Right lobe of liver (tissue), 6 donors: ENCODE data around the gene TSBP1. TPM values are rescaled to one million over a fixed set of nuclear protein-coding genes. Genes with fewer than 3 reads are reported as not detected.
"Not testable (repeated sequence)": the region's sequence is repeated elsewhere in the genome, so short reads cannot be mapped to it uniquely, and the experiment has no call there.

Experiments
- ATAC-seq, 4 donors: fragments of 200-7000 bp; cut with Tn5 transposase; one replicate each; pipeline ENCODE4 v1.9.1; 2020; ENCODE audit warnings: mild to moderate bottlenecking in 4 of 4, moderate library complexity in 4 of 4
- DNase-seq, 3 donors: peaks; one replicate each; pipeline ENCODE4 v3.0.0-alpha.2; 2020
- H3K27ac ChIP-seq, 3 donors: fragments of 200-600 bp; one replicate each; pipeline ENCODE4 v1.8.0; 2022
- H3K27me3 ChIP-seq, 2 donors: fragments of 200-600 bp; one replicate each; pipeline ENCODE4 v1.8.0; 2022
- H3K36me3 ChIP-seq, 4 donors: fragments of 200-600 bp; sonication (generic) in 1 of 4; one replicate each; pipeline versions ENCODE4 v1.5.1 to v1.8.0; 2017 to 2022; ENCODE audit warnings: control low read depth in 1 of 4
- H3K4me1 ChIP-seq, 4 donors: fragments of 200-600 bp; sonication (generic) in 1 of 4; one replicate each; pipeline versions ENCODE4 v1.5.1 to v1.8.0; 2017 to 2022; ENCODE audit warnings: control low read depth in 1 of 4
- H3K4me3 ChIP-seq, 3 donors: fragments of 200-600 bp; one replicate each; pipeline ENCODE4 v1.8.0; 2022
- H3K9me3 ChIP-seq, 4 donors: fragments of 200-600 bp; sonication (generic) in 1 of 4; one replicate each; pipeline versions ENCODE4 v1.5.1 to v1.8.0; 2017 to 2022; ENCODE audit warnings: control low read depth in 1 of 4
- POLR2A ChIP-seq: fragments of 450-650 bp; IDR thresholded peaks from one replicate; pipeline ENCODE4 v1.6.1; 2017; ENCODE audit warnings: antibody characterized with exemption, mild to moderate bottlenecking
- WGBS: methylation state at CpG from one replicate; pipeline ENCODE4 v1.1.6; 2018; ENCODE audit warnings: low coverage, low lambda C conversion rate; ENCODE audit not compliant: insufficient coverage; ENCODE audit errors: missing lambda C conversion rate; 5-methylcytosine and 5-hydroxymethylcytosine counted together
- intact Hi-C, 2 donors: fragments of 100-400 bp; cut with DNase I; formaldehyde crosslinking; loops; one replicate each; pipeline versions ENCODE4 v1.11.2 to v1.14.1; 2022
- total RNA-seq, 6 experiments: library from RNA; depleted of rRNA in 2 of 6; stranded (reverse); fragments of >200 nt in 2 of 6; fragmentation: NEBNext Ultra II Directional in 3 of 6; extraction: Animal tissue kit (Norgen Biotek cat#: 25700) in 3 of 6; gene quantifications; one replicate each; pipeline versions ENCODE4 v1.1.0 to v1.2.4, GENCODE V29; 2016 to 2023
- TF ChIP-seq, protein P1 (sequence below), 4 donors: fragments of 200-600 bp in 3 of 4; fragments of 450-650 bp in 1 of 4; IDR thresholded peaks; one replicate each; pipeline versions ENCODE4 v1.5.1 to v1.8.0; 2016 to 2022; ENCODE audit warnings: antibody characterized with exemption in 4 of 4, mild to moderate bottlenecking in 2 of 4
- donor health status: DM: no; HTN: yes; CAD: no.
- donor health status: DM: no; HTN: no; CAD: no.
- donor health status: DM: no; HTN: no; CAD: no.
- donor health status: DM: no; HTN: yes; CAD: no.
- donor health status: DM: no; HTN: yes; CAD: no.

TSBP1 gene
- total RNA-seq, 6 experiments from 2014 or later: not detected

DNA sequence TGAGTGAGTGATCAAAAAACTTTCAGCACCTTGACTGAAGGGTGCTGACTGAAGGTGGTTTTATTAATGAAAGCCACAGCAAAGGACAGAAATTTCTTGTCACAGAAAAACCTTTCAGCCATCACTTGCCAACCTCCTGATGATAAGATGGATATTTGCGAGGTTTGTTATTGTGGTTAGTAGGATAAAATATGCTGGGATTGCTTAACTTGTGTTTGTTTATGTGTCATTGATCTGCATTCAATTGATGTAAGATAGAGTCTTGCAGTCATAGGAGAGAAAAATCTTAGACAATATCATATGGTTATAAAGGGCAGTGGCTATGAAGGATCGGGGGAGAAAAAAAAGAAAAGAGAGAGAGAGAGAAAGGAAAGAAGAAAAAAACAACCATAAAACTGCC is 1.2 kb downstream of the TSBP1 start:
- H3K36me3 ChIP-seq: no peaks in the 10 kb centered on the region
- H3K9me3 ChIP-seq: no peaks in the 10 kb centered on the region
- peaks cover 0 to 6% (median 3%) of the 10 kb centered on the region in 4 donors for H3K4me1 ChIP-seq
- no peak for DNase-seq
- ATAC-seq: no peak
- TF ChIP-seq, protein P1, sequence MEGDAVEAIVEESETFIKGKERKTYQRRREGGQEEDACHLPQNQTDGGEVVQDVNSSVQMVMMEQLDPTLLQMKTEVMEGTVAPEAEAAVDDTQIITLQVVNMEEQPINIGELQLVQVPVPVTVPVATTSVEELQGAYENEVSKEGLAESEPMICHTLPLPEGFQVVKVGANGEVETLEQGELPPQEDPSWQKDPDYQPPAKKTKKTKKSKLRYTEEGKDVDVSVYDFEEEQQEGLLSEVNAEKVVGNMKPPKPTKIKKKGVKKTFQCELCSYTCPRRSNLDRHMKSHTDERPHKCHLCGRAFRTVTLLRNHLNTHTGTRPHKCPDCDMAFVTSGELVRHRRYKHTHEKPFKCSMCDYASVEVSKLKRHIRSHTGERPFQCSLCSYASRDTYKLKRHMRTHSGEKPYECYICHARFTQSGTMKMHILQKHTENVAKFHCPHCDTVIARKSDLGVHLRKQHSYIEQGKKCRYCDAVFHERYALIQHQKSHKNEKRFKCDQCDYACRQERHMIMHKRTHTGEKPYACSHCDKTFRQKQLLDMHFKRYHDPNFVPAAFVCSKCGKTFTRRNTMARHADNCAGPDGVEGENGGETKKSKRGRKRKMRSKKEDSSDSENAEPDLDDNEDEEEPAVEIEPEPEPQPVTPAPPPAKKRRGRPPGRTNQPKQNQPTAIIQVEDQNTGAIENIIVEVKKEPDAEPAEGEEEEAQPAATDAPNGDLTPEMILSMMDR (IDR thresholded peaks at IDR 0.05): no peak
- TF ChIP-seq POLR2A: no peak
- WGBS: 33% methylated on average over 2 of the region's 2 CpGs
- H3K27me3 ChIP-seq: no peaks in the 10 kb centered on the region
- intact Hi-C loops: no loop called here
- H3K4me3 ChIP-seq: no peak overlapping the region
- no peak overlapping the region for H3K27ac ChIP-seq

- intact Hi-C loops: no loop called here
- TF ChIP-seq POLR2A: no peak
- TF ChIP-seq, protein P1 (IDR thresholded peaks at IDR 0.05): no peak
- ATAC-seq (no peak), DNase-seq (no peak)
- 52% methylated on average over 3 of the region's 3 CpGs for WGBS
- Histone ChIP-seq H3K27me3 (no peaks in the 10 kb centered on the region), H3K4me3 (no peak overlapping the region), H3K36me3 (no peaks in the 10 kb centered on the region), H3K27ac (no peak overlapping the region), H3K4me1 (peaks cover 0 to 6% (median 3%) of the 10 kb centered on the region in 4 donors), H3K9me3 (no peaks in the 10 kb centered on the region)
These were observed 2.0 kb downstream of the TSBP1 start for GRCh38 chr6:32369660-32370059.

- 68% methylated on average over 3 of the region's 3 CpGs for WGBS
- H3K27me3 ChIP-seq: no peaks in the 10 kb centered on the region
- no peak for DNase-seq
These were observed 4.1 kb downstream of the TSBP1 start for GRCh38 chr6:32367644-32368043.

DNA sequence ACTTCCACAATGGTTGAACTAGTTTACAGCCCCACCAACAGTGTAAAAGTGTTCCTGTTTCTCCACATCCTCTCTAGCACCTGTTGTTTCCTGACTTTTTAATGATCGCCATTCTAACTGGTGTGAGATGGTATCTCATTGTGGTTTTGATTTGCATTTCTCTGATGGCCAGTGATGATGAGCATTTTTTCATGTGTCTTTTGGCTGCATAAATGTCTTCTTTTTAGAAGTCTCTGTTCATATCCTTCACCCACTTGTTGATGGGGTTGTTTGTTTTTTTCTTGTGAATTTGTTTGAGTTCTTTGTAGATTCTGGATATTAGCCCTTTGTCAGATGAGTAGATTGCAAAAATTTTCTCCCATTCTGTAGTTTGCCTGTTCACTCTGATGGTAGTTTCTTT is 12.5 kb downstream of the TSBP1 start:
- 80% methylated on average over 1 of the region's 1 CpG for WGBS
- H3K36me3 ChIP-seq, ATAC-seq: not testable (repeated sequence)

More at GRCh38 chr6:32367644-32368043, 4.1 kb downstream of the TSBP1 start:
- H3K4me3 ChIP-seq: no peak overlapping the region
- no peaks in the 10 kb centered on the region for H3K36me3 ChIP-seq
- no peak for TF ChIP-seq POLR2A
- TF ChIP-seq, protein P1 (IDR thresholded peaks at IDR 0.05): no peak
- H3K4me1 ChIP-seq: no peaks in the 10 kb centered on the region
- no peaks in the 10 kb centered on the region for H3K9me3 ChIP-seq
- intact Hi-C loops: no loop called here
- ATAC-seq: no peak
- no peak overlapping the region for H3K27ac ChIP-seq

DNA sequence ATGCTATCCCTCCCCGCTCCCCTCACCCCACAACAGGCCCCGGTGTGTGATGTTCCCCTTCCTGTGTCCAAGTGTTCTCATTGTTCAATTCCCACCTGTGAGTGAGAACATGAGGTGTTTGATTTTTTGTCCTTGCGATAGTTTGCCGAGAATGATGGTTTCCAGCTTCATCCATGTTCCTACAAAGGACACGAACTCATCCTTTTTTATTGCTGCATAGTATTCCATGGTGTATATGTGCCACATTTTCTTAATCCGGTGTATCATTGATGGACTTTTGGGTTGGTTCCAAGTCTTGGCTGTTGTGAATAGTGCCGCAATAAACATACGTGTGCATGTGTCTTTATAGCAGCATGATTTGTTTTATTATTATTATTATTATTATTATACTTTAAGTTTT is 13.2 kb downstream of the TSBP1 start:
- H3K36me3 ChIP-seq, intact Hi-C loops, H3K27ac ChIP-seq, DNase-seq, H3K4me3 ChIP-seq, H3K4me1 ChIP-seq, H3K27me3 ChIP-seq, ATAC-seq, H3K9me3 ChIP-seq: not testable (repeated sequence)
- 71% methylated on average over 7 of the region's 8 CpGs for WGBS

More for the DNA sequence above, 12.5 kb downstream of the TSBP1 start:
- intact Hi-C loops, H3K9me3 ChIP-seq, H3K27me3 ChIP-seq, H3K4me3 ChIP-seq, H3K4me1 ChIP-seq, H3K27ac ChIP-seq, DNase-seq: not testable (repeated sequence)

DNA sequence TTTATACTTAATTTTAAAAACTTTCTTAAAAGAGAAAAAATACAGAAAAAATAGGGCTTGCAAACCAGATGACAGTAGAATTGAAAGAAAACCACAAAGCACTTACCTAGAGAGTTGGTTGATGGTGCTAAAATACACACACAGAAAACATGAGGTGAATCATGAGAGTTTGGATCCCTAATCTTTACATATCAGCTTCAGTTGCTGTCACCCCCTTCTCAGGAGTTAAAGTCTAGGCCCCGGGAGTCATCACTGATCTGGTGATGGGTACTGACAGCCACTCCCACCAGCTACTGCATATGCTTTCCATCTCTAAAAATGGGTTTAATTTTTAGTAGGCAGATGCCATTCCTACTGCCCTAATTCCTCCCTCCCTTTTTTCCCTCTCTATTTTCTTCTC is 16.7 kb downstream of the TSBP1 start:
- H3K9me3 ChIP-seq: no peaks in the 10 kb centered on the region
- DNase-seq: no peak
- 40% methylated on average over 1 of the region's 1 CpG for WGBS
- no peaks in the 10 kb centered on the region for H3K27me3 ChIP-seq
- H3K36me3 ChIP-seq: no peaks in the 10 kb centered on the region
- intact Hi-C loops: no loop called here
- TF ChIP-seq, protein P1 (IDR thresholded peaks at IDR 0.05): no peak
- TF ChIP-seq POLR2A: no peak
- no peak for ATAC-seq
- no peak overlapping the region for H3K4me3 ChIP-seq
- no peak overlapping the region for H3K27ac ChIP-seq
- H3K4me1 ChIP-seq: no peaks in the 10 kb centered on the region
